GM10847 (cell line): Measurements from ENCODE around the gene SYNJ1.

Source experiments
- POLR2A ChIP-seq: IDR thresholded peaks from 2 replicates; pipeline ENCODE4 v1.6.1; 2011; ENCODE audit not compliant: insufficient read length; ENCODE audit errors: extremely low read depth

The SYNJ1 gene

GRCh38 chr21:32674038-32674437, 53.8 kb downstream of the SYNJ1 start:
- TF ChIP-seq POLR2A, result no peak

DNA sequence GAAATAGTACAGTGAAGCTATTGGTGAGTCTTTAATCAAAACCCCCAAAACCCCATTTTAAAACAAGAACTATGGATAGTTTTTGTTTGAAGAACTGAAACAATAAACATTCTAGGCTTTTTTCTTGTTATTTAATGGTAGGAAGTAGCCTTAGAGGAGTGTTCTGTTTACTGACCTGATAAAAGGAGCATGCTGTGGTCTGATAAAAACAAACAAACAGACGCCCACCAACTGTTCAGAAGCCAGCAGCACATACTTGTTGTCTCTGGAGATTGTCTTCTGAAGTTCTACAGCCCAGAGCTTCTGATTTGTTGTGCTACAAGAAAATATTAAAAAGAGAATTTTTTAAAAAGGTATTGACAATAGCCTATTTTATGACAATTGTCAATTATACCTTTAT, 61.6 kb downstream of the SYNJ1 start:
- no peak for TF ChIP-seq POLR2A

DNA sequence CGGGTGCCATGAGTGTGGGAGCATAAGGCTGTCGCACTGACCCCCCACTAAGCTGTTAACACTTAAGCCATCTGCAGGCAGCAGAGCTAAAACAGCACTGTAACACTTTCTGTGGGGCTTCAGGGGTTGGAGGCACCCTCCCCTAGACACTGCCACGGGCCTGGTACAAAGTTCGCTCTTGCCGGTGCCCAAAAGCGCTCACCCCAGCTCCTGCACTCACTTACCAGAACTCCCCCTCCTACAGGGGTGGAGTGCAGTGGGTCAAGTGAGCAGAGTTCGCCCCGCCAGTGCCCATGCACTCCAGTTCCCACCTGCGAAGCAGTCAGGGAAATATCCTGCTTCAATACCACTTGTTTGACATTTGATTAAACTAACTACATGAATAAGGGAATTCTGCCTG, 69.3 kb downstream of the SYNJ1 start:
- TF ChIP-seq POLR2A, result no peak

- no peak for TF ChIP-seq POLR2A
These were observed 74.4 kb downstream of the SYNJ1 start for GRCh38 chr21:32653326-32653901.

GRCh38 chr21:32648165-32648564, 79.6 kb downstream of the SYNJ1 start:
- TF ChIP-seq POLR2A, result no peak

DNA sequence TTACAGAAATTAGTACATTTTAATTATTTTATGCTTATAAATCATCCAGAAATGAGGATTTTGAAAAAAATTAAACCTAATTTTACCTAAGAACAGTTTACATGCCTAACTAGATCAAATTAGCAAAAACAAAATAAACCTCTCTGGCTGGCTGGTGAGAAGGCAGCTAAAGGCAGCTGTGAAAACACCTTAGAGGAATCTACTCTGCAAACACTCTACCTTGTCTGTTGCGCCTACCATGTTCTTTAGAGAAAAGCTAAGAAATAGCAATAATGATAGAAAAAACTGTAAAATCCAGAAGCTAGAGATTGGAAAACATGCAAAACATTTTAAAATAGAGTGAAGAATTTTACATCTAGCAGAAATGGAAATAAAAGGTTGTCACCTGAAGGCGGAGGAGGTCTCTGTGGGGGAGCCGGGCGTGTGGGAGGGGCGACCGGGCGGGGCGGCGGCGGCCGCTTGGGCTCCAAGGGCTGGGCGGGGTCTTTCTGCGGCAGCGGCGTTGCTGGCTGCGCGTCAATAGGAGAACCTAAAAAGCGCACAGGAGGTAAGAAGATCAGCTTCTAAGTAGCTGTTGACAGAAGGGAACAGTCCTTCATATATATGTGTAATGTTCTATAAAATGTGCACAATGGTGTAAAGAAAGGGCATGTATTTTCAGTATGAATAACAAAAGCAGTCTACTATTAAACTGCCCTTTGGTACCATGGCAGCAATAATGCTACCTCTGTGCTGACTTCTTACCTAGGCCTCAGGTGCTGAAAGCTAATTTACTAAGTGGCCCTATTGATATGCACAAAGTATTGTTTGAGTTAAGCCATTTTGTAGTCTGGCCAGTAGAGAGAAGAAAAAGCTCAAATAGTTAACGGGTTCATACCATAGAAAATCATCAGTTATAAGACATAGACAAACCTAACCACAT, 82.3 kb downstream of the SYNJ1 start:
- TF ChIP-seq POLR2A, result no peak

- no peak for TF ChIP-seq POLR2A
These were observed 85.8 kb downstream of the SYNJ1 start for GRCh38 chr21:32641710-32642698.

GRCh38 chr21:32626621-32627196, 101.1 kb downstream of the SYNJ1 start:
- no peak for TF ChIP-seq POLR2A

GRCh38 chr21:32613436-32614043, 114.3 kb downstream of the SYNJ1 start:
- no peak for TF ChIP-seq POLR2A

DNA sequence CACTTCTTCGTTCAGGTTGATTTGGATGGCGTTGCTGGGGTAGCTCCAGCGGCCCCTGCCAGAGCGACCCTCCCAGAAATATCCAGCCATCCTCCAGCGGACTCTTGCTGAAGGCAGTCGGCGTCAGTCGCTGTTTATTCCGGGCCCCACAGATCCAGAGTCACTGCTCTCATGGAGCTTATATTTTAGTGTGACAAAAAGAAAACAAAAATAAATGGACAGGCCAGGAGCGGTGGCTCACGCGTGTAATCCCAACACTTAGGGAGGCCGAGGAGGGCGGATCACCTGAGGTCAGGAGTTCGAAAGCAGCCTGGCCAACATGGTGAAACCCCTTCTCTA, 114.8 kb downstream of the SYNJ1 start:
- no peak for TF ChIP-seq POLR2A

- TF ChIP-seq POLR2A, result peak; percentile 42
These were observed 115.5 kb downstream of the SYNJ1 start, which contains the start of gene CFAP298 for GRCh38 chr21:32612075-32612998. CFAP298 (minus strand) TSS chr21:32612377; CDS start chr21:32612243, 134 bp downstream.

DNA sequence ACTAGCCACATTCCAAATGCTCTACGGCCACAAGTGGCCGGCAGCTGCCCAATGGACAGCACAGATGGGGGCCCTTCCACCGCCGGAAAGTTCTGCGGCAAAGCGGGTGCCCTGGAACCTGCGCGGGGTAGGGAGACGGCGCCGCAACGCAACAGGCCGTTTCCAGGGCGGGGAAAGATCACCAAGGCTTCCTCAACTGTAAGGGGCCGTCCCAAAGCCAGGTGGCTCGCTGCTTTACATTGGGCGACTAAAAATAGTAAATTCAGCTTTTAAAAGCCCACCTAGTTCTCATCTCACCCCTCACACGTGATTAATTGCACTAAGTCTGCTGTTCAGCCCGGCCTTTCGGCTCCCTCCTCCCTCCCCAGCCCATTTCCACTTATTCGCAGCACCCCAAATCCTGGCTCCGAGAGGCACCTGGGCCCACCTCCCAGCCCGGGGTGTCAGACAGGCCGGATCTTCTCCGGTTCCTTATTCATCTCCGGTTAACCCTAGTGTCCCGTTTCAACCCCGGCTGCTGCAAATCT, 116.3 kb downstream of the SYNJ1 start:
- no peak for TF ChIP-seq POLR2A

DNA sequence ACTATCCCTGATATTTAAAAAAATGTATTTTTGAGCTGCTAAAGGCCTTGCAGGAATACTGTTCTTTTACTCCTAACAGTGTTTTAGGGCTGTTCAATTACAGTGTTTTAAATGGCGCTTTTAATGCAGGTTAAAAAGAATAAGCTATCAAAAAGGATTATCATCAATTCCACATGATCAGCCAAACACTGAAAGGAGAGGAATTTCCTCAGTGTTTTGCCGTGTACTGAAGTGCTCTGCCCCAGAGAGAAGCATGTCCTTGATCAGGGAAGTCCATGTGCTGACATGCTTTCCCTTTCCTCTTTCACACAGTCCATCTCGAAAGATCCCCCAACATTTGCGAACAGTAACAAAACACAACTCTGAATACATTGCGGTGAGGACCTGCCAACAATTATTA, 119.0 kb downstream of the SYNJ1 start:
- no peak for TF ChIP-seq POLR2A

DNA sequence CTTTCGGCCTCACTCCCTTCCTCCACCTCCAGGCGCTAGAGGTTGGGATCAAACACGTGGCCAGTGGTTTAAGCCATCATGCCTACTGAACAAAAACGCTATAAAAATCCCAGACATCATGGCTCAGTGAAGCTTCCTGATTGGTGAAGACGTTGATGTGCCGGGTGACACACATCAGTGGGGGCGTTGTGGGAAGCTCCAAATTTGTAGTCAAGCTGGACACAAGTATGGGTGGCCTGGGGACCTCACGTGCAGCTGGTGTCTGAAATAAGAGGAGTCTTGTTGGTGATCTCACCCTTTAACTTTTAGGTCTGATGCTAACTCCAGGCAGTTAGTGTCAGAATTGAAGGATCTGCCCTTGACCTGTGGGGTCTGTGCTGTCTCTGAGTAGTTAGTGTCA, 122.3 kb downstream of the SYNJ1 start:
- TF ChIP-seq POLR2A, result no peak

GRCh38 chr21:32604464-32604863, 123.3 kb downstream of the SYNJ1 start:
- TF ChIP-seq POLR2A, result no peak
